B cell (primary cell): Measurements from ENCODE around the gene EIF2B2.

Experiments
- CTCF ChIP-seq: fragments of 200-600 bp; IDR thresholded peaks from one replicate; pipeline ENCODE4 v1.8.0; 2022; ENCODE audit warnings: antibody characterized with exemption, mild to moderate bottlenecking
- EZH2 ChIP-seq: IDR thresholded peaks from 2 replicates; pipeline ENCODE4 v1.6.1; 2012; ENCODE audit warnings: borderline replicate concordance, low read depth, mild to moderate bottlenecking, moderate library complexity, low read length; ENCODE audit not compliant: insufficient read depth, poor library complexity, severe bottlenecking

DNA sequence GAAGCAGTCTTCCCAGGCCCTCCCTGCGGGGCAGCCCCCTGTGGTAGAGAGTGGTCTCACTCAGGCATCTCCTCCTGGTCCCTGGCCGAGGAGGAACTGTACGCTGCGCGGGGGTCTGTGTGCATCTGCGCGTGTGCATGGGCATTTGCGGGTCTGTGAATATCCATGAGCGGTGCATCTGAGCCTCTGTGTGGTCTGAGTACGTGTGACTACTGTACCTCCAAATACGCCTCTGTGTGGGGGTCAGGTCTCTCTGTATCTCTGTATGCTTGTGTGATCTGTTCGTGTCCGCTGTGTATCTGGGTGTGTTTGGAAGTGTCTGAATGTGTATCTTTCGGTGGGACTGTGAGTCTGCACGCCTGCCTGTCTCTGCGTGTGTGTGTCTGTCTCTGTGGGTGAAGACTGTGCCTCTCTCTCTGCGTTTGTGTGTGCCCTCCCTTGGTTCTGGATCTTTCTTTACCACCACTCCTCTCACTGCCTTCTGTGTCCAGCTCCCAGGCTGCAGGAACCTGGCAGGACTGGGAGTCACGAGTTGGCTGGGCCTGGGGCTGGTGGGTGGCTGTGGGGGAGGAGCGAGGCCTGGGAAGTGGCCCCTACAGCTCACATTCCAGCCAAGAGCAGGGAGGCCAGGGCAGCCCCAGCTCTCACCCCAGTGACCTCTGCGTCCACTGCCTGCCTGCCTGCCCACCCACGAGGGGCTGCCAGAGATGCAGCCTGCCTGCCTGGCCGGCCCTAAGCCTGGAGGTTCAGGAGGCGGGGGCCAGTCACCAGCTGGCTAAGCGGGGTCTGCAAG is 46.2 kb upstream of the EIF2B2 start:
- TF ChIP-seq CTCF = no peak
- TF ChIP-seq EZH2 = no peak
